K562 (cell line): ENCODE results near the gene ACSF2. TPM values are rescaled to one million over a fixed set of nuclear protein-coding genes. Genes with fewer than 3 reads are reported as not detected.

Source experiments
- ATF7 ChIP-seq: fragments of 450-650 bp; IDR thresholded peaks from 2 replicates; pipeline ENCODE4 v1.7.1; 2014; ENCODE audit warnings: mild to moderate bottlenecking, moderate library complexity
- BRF1 ChIP-seq: IDR thresholded peaks from 3 replicates; pipeline ENCODE4 v1.6.1; 2011; ENCODE audit warnings: borderline replicate concordance, mild to moderate bottlenecking; ENCODE audit not compliant: insufficient read length; ENCODE audit errors: extremely low read depth
- CBFB ChIP-seq: sonication (generic); formaldehyde crosslinking; IDR thresholded peaks from 2 replicates; pipeline ENCODE4 v1.4.0; 2020; ENCODE audit warnings: mild to moderate bottlenecking, missing genetic modification reagents
- CCNT2 ChIP-seq: IDR thresholded peaks from 2 replicates; pipeline ENCODE4 v1.6.1; 2011; ENCODE audit warnings: borderline replicate concordance, low read depth, mild to moderate bottlenecking, moderate library complexity, mixed read lengths, low read length; ENCODE audit not compliant: insufficient read length; ENCODE audit errors: extremely low read depth
- E2F1 ChIP-seq: sonication (generic); formaldehyde crosslinking; IDR thresholded peaks from 2 replicates; pipeline ENCODE4 v1.8.1; 2023; ENCODE audit warnings: mild to moderate bottlenecking, missing genetic modification reagents, moderate library complexity
- GATAD2B ChIP-seq: fragments of 450-650 bp; IDR thresholded peaks from 2 replicates; pipeline ENCODE4 v1.6.1; 2017; ENCODE audit warnings: mild to moderate bottlenecking, borderline replicate concordance
- HOXB6 ChIP-seq: fragments of 250-450 bp; sonication (Bioruptor Pico); IDR thresholded peaks from 2 replicates; pipeline ENCODE4 v1.5.1; 2022; ENCODE audit warnings: mild to moderate bottlenecking, borderline replicate concordance
- NBN ChIP-seq: fragments of 450-650 bp; IDR thresholded peaks from 2 replicates; pipeline ENCODE4 v1.6.1; 2016; ENCODE audit warnings: low read depth, mild to moderate bottlenecking
- SREBF1 ChIP-seq: fragments of 150-350 bp; IDR thresholded peaks from 2 replicates; pipeline ENCODE4 v1.6.1; 2014; ENCODE audit warnings: antibody characterized with exemption, low read depth, low read length, borderline replicate concordance
- TBP ChIP-seq: optimal IDR thresholded peaks from 2 replicates; pipeline ENCODE3; 2011; ENCODE audit warnings: low read depth, low read length, improper control_type of control experiment
- ZNF239 ChIP-seq: fragments of 250-450 bp; sonication (Bioruptor Pico); IDR thresholded peaks from 2 replicates; pipeline ENCODE4 v1.4.0; 2020; ENCODE audit warnings: mild to moderate bottlenecking
- ZNF318 ChIP-seq, 2 experiments: fragments of 450-650 bp; IDR thresholded peaks; 2 replicates each; pipeline ENCODE4 v1.6.1; 2016; ENCODE audit warnings: mild to moderate bottlenecking in 2 of 2, borderline replicate concordance in 1 of 2, low read depth in 1 of 2, moderate library complexity in 1 of 2
- polyA plus RNA-seq, 8 experiments: library from polyadenylated mRNA; depleted of rRNA in 4 of 8; stranded (reverse) in 5 of 8; unstranded in 3 of 8; fragments of >200 nt; fragmentation: Nextera tagmentation in 2 of 8; fragmentation: Illumina TruSeq in 1 of 8; extraction: Ambion mirVana in 2 of 8; extraction: Trizol in 1 of 8; gene quantifications; 2 replicates each; pipeline versions ENCODE4 v1.2.1 to v1.2.3, GENCODE V29; 2011 to 2014; ENCODE audit warnings: inconsistent platforms in 1 of 8, missing spikeins in 1 of 8
- total RNA-seq, 7 experiments: library from RNA; depleted of rRNA in 6 of 7; stranded (reverse); fragments of >200 nt in 6 of 7; fragmentation: Illumina TruSeq in 2 of 7; extraction: Trizol in 2 of 7; gene quantifications; 2 replicates each; pipeline versions ENCODE4 v1.2.1 to v1.2.3, GENCODE V29; 2011 to 2021; ENCODE audit warnings: low replicate concordance in 1 of 7
- TF ChIP-seq, protein P1 (sequence below): fragments of 250-450 bp; sonication (Bioruptor Pico); IDR thresholded peaks from 2 replicates; pipeline ENCODE4 v1.5.0; 2021; ENCODE audit warnings: mild to moderate bottlenecking, moderate library complexity

Gene ACSF2
- total and polyA plus RNA-seq, 9 of the 15 experiments (the other 6 are each of a cell fraction or from before 2014, with no cell fraction given): 0.89 to 6.1 (median 3.5) TPM

DNA sequence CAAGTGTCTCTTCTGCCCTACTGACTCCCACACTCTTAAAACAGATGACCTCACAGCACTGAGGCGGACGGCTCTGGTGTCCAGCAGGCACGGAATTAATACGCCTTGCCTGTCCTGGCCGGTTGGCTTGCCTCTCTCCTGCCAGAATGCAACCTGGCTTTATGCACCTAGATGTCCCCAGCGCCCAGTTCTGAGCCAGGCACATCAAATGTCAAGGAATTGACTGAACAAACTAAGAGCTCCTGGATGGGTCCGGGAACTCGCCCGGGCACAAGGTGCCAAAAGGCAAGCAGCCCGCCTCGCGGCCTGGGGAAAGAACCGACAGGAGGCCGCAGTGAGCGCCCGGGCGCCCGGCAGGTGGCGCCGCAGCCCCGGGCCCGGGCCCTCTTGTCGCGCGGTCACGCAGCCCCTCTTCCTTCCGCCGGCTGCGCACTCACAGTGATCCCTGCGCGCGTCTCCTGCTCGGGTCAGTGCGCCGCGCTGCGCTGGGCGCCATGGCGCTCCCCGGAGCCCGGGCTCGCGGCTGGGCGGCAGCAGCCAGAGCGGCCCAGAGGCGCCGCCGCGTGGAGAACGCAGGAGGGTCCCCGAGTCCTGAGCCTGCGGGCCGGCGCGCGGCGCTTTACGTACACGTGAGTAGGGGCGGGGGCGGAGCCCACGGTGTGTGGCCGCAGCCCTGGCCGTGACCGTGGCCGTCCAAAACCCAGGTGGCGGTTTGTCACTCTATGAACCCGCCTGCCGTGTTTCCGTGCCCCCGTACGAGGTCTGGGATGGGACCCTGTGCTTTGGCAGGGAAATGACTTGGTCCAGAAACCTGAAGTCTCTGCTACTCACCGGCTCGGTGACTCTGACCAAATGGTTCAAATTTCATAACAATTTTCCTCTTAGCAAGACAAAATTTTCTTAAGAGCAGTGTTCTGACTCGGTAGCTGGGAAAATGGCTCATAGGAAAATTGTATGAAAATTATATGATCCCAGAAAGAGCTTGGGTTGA, 52.7 kb downstream of the ACSF2 start, which contains the start of gene RSAD1 (continued):
- TF ChIP-seq ZNF318 (IDR thresholded peaks at IDR 0.05; ENCODE audit: borderline replicate concordance in 1 of 2, low read depth in 1 of 2) (no peak), GATAD2B (peak; percentile 91), CBFB (CRISPR knock-in tag) (no peak), TBP (peak; percentile 74), CCNT2 (peak; percentile 93), E2F1 (peak; percentile 96), BRF1 (no peak), NBN (no peak), ZNF239 (CRISPR knock-in tag) (no peak), ATF7 (peak; percentile 89), HOXB6 (CRISPR knock-in tag) (no peak), SREBF1 (no peak; the same call in 1 of the 2 replicates)
- TF ChIP-seq, protein P1, sequence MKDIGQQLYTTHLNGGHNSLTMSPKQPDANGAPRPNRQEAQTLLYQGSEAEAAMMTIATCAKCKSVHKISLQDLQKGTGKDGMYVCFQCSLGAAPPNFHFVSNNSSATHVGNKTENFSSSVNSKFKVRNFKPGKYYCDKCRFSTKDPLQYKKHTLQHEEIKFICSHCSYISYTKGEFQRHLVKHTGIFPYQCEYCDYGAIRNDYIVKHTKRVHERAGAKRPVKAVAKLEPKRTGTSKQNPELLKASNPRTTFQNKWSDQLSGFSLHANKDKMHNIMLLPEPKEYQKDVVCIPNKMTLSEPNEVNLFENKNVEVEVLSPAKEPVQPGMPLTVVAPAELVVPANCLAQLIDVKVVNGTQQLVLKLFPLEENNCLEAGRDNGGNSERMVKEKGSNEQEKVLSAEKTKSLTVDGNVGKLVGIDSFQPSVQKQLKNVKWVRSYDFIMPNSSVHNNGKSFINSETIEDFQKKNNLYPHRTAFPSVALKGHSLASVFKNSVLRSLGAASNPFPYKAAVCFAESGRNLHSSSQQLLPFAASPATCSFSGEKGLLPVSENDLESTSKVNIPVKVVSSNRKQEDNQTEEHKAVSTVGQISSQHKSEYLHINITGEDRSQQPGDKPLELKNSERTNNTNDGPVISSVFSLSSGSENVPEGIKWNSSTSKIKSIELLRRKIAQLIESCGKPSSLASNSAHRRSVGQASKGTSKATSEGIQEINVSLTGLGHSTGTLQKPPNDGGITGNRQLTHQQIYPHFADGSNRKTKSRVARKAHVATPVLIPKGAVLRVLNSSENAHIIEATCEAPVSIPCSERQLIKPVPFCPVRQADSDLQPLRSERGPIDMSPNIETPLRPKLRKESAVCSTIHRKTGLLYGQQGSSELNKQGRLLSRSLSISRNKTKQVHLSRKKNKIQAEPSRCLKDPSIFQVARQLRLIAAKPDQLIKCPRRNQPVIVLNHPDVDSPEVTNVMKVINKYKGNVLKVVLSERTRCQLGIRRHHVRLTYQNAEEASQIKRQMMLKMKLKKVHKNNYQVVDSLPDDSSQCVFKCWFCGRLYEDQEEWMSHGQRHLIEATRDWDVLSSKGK (CRISPR knock-in tag): no peak
